Sciatic nerve (tissue), 2 donors: ENCODE data around the gene ARHGAP24. TPM values are rescaled to one million over a fixed set of nuclear protein-coding genes. Genes with fewer than 3 reads are reported as not detected.
"Not testable (repeated sequence)": the region's sequence is repeated elsewhere in the genome, so short reads cannot be mapped to it uniquely, and the experiment has no call there.

Source experiments
- ATAC-seq: fragments of 200-7000 bp; cut with Tn5 transposase; one replicate; pipeline ENCODE4 v1.9.1; 2020; ENCODE audit warnings: mild to moderate bottlenecking, moderate library complexity
- DNase-seq: peaks from one replicate; pipeline ENCODE4 v3.0.0-alpha.2; 2020; ENCODE audit warnings: low spot score
- intact Hi-C: fragments of 100-400 bp; cut with DNase I; formaldehyde crosslinking; loops from one replicate; pipeline ENCODE4 v1.14.2; 2022
- total RNA-seq: library from RNA; stranded (reverse); fragmentation: NEBNext Ultra II Directional; extraction: Animal tissue kit (Norgen Biotek cat#: 25700); gene quantifications from one replicate; pipeline ENCODE4 v1.2.1, GENCODE V29; 2021
- donor health status: DM: no; HTN: no; CAD: no.
- donor health status: DM: no; HTN: no; CAD: no.

Gene ARHGAP24
- total RNA-seq, 1 donor from 2014 or later, result 87.6 TPM

DNA sequence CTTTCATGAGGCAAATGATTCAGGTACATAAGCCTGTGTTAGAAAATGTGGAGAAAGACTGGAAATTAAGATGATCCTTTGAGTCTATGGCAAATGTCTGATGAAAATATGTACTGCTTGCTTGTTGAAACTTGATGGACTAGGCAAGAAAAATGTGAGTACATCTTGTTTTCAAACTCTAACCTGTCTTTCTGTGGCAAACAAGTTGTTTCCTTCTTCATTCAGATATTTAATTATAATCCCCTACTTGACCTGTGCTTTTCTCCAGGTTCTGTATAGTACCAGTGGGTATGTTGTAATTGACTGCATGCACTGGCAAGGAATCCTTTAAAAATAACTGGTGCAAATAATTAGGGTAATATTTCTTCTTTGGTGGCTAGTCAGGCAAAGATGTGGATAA, 136.7 kb downstream of the ARHGAP24 start:
- intact Hi-C loops, result no loop called here
- DNase-seq (no peak), ATAC-seq (no peak)

DNA sequence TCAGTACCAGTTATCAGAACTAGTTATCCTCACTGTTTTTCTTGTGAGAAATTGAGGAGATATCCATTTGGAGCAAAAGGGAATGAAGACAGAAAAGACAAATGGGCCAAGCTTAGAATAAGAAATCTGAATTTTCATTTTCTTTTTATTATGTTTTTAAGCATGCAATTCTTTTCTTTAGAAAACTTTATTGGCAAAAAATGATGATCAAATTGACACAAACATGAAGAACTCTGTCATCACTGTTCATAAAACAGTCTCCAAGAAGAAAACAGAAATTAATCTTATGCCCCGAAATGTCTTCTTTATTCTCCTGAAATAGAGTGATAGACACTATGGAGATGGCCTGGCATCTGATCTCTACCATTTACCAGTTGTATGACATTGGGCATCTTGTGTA, 139.0 kb downstream of the ARHGAP24 start:
- ATAC-seq, result no peak
- intact Hi-C loops, result no loop called here
- no peak for DNase-seq

DNA sequence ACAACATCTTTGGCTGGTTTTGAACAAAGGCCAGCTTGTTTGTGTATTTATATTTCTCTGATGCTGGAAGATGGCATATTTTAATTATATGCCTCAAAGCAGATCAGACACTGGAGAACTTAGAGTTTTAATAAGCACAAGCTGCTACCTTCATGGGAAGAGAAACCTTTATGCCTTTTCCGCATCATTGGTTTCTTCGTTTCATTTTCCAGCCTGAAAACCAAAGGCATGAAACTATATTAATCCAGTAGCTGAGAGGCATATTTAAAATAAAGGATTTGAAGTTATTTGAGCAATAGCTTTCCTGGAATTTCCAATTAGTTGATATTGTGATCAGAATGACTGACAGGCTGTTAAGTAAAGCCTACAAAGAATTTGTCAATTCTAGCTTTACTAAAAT, 141.0 kb downstream of the ARHGAP24 start:
- intact Hi-C loops, result no loop called here
- DNase-seq (no peak), ATAC-seq (no peak)

DNA sequence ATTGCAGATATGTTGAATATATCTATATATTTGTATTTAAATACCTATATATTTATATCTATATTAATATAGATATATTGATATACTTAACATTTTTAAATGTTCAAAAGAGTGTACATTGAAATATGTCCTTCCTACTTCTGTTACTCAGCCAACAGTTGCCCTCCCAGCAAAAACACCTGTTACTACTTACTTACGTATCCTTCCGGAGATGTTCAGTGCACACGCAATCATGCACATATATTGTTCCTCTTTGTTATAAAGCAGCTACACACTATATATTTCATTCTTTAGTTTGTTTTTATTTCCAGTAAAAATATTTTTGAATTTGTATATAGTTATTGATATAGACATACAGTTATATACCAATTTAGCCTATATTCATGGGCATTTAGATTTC, 142.3 kb downstream of the ARHGAP24 start:
- no peak for DNase-seq
- intact Hi-C loops, result no loop called here
- no peak for ATAC-seq

DNA sequence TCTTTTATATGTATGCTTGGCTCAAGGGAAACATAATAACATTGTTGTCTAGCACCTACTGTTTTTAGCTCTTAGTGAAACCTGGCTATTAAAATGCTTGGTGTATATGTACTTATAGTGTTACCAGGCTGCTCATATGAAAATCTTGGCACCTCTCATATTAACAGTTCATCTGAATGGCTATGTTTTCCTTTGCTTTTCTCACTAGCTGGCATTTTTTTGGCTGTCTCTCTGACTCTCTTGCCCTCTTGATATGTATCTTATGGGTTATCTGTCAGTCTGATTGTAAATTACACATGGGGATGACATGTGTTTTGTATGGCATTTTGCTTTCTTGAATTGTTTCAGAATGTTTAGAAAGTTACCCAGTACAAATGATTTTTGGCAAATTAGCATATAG, 158.0 kb downstream of the ARHGAP24 start:
- DNase-seq (no peak), ATAC-seq (no peak)
- intact Hi-C loops, result no loop called here

DNA sequence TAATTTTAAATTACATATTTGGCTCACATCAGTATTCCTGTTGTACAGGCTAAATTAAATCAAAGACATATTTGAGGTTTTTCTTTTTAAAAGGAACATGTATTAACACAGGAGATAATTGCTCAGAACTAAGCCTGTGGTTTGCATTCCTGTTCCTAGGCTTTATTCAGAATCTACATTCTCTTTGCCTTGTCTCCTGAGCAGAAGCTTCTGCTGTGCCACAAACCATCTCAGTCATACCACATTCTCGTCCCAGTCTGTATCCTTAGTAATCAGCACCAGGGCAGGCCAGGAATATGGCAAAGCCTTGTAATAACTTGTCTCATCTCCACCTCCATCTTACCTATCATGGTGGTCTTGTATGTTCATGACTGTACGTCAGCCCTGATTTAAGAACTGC, 162.8 kb downstream of the ARHGAP24 start:
- ATAC-seq (no peak), DNase-seq (no peak)
- intact Hi-C loops, result no loop called here

DNA sequence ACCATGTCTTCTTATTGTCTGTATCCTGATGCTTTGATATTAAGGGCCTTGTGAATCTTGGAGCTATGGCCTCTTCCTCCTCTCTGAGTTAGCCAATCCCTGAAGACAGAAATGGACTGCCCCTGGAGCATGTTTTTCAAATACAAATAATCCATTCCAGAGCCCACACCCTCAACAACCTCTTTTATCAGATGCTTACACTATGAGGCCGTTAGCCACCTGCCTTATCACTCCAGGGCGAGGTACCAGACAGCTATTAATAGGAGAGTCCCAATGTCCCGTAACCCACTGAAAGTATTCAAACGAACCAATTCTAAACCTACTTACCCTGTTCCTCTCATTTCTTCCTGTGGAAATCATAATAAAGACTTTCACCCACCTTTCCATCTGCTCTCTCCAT, 165.0 kb downstream of the ARHGAP24 start:
- no peak for DNase-seq
- intact Hi-C loops, result no loop called here

DNA sequence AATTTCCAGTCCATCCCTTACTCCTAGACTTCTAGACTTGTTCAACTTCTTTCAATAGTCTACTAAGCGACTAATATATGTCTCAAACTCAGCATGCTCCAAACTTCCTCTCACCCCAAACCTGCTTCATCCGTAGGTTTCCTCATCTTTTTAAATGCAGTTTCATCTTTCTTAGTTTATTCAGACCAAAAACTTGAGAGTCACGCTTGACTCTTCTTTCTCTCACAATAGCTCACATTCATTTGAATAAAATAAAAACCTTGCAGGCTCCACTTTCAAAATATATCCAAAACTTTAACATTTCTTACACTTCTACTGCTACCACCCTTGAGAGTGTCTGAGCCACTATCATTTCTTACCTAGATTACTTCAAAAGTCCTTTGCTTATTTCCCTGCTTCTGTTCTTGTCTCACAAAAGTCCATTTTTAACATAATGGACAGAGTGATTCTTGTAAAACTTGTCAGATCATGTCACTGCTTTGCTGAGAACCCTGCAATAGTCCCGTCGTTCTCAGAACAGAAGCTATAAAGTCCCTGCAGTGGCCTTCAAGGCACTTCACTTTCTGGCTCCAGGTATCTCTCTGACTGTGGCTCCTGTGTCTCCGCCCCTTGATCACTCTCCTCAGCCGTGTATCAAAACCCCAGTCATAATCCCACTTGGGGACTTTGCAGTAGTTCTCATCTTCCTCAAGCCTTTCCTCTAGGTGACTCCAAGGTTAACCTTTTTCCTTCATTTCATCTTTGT, 167.6 kb downstream of the ARHGAP24 start:
- intact Hi-C loops, result no loop called here
- DNase-seq (no peak), ATAC-seq (no peak)

More for the DNA sequence above, 165.0 kb downstream of the ARHGAP24 start:
- ATAC-seq, result no peak

DNA sequence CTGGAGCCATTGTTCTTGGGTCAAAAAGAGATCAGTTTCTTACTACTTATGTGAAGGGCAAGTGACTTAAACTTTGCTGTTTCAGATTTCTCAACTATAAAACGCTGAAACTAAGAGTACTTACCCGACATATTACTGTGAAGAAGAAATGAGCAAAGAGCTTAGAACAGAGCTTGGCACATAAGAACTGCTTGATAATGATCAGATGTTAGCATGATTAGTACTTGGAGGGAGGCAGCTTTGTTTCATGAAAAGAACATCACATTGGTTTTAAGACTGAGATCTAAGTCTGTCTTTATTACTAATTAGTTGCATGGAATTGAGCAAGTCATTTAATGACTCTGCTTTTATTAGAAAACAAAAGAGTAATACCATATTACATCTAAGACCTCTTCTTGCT, 169.1 kb downstream of the ARHGAP24 start:
- intact Hi-C loops, result no loop called here
- ATAC-seq (no peak), DNase-seq (no peak)

DNA sequence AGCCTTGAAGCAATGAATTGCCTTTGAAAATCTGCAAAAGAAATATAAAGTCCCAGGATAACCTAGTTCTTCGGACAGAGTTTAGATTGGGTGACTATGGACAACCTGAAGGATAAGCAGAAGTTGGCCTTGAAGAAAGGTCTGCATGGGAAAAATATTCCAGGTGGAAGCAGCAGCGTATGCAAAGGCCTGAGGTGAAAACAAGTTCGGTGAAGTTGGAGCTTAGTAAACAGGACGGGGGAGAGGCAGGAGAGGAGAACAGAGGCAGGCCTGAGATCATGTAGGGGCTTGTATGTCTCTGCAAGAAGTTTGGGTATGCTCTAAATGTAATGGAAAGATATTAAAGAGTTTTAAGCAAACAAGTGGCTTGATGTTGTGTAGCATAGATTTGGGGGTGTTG, 176.0 kb downstream of the ARHGAP24 start:
- intact Hi-C loops, result no loop called here
- no peak for ATAC-seq
- no peak for DNase-seq

DNA sequence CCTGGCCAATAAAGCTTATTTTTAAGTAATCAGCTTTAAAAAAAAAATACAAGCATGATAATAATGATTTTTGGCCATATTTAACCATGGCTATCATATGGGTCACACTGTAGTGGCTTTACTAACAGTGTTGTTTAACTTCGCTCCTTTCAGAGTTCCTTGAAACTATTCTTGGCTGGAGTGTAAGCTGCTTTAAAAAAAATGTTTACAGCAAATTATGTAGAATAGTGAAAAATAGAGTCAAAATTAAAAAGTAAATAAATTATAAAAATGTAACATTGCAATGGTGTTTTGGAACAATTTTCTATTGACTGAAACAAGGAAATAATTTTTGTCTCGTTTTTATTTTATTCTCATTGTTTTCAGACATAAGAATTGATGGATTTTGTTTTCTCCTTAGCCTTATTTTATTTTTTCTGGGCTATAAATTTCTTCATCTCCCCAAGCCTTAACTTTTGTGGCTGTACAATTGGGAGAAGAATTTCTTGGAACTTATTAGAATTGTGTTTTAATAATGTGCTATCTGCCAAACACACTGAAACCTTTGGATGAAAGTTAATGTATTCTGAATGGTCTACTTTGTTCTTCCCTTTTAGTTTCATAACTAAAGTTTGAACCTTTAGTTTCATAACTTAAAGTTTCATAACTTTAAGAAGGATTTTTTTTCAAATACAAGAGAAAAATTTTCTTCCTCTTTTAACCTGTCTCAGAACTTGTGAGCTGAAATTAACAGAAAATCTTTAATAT, 182.0 kb downstream of the ARHGAP24 start:
- no peak for DNase-seq
- ATAC-seq, result peak; percentile 61
- intact Hi-C loops, result no loop called here

DNA sequence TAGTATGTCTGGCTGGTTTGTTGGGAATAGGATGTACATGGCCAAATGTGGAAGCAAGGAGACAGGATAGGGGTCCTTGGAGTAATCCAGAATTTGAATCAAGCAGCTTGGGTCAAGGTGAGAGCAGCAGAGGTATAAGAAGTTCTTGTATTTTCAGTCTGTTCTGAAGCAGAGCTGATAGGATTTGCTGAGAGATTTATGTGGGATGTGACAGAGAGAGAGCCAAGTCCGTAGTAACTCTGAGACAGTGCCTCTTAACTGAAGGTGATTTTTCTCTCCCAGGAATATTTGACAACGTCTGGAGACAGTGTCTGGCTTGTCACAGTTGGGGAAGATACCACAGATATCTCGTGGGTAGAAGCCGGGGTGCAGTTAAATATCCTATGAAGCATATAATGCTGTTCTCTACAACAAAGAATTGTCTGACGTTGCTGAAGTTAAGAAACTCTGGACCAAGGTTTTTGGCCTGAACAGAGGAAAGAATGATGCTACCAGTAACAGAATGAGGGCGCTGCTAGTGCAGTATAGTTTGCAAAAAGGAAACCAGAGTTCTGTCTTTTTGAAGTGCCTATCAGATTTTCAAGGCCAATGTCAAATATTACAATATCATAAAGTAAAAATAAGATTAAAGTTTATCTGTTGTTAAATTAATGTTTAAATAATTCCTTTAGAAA, 184.0 kb downstream of the ARHGAP24 start:
- intact Hi-C loops, result no loop called here
- ATAC-seq (peak; percentile 56), DNase-seq (no peak)

DNA sequence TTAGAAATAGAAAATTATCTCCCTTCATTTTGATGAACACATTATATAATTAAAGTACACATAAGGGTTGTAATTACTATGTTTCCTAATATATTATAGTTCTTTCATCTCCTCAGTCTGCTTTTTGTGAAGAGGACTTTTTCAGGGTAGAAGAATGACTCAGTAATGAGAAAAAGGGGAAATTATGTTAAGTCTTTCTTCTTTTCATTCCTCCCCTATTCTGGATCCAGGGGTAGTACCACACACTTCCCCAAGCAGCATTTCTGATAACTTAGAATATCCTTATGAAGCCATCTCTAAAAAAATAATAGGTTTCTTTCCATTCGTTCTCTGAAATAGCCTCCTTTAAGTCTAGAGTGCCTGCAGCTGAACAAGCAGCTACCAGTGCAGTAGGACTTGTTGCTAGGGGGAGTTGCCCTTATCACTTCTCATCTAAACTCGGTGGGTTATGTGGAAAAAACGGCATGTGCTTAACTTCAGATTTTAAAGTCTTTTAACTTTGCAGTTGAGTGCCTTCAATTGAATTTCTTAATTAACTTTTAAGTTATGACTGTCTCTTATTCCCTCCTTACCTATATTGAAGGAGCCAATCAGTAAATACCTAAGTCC, 184.8 kb downstream of the ARHGAP24 start:
- intact Hi-C loops, result no loop called here
- DNase-seq (no peak), ATAC-seq (peak; percentile 61)

DNA sequence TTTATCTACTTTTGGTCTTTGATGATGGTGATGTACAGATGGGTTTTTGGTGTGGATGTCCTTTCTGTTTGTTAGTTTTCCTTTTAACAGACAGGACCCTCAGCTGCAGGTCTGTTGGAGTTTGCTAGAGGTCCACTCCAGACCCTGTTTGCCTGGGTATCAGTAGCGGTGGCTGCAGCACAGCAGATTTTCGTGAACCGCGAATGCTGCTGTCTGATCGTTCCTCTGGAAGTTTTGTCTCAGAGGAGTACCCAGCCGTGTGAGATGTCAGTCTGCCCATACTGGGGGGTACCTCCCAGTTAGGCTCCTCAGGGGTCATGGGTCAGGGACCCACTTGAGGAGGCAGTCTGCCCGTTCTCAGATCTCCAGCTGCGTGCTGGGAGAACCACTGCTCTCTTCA, 191.7 kb downstream of the ARHGAP24 start:
- DNase-seq, ATAC-seq: not testable (repeated sequence)

DNA sequence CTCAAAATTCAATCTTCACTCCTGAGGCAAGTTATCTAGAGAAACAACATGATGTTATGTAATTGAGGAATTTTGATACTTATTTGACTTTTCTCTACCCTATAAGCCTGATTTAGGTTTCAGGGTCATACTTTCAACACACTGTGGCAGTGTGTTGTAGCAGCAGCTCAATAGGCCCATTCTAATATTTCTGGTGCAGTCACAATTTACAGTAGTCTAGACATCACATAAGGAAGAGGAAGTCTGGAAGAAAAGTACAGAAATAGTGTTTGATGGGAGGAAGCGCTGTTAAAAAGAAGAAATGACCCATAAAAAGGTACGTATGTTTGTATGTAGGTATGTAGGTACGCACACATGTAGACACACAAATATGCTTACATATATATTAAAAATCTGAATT, 194.3 kb downstream of the ARHGAP24 start:
- intact Hi-C loops, result no loop called here
- ATAC-seq (no peak), DNase-seq (no peak)

More for the DNA sequence above, 191.7 kb downstream of the ARHGAP24 start:
- intact Hi-C loops, result not testable (repeated sequence)

DNA sequence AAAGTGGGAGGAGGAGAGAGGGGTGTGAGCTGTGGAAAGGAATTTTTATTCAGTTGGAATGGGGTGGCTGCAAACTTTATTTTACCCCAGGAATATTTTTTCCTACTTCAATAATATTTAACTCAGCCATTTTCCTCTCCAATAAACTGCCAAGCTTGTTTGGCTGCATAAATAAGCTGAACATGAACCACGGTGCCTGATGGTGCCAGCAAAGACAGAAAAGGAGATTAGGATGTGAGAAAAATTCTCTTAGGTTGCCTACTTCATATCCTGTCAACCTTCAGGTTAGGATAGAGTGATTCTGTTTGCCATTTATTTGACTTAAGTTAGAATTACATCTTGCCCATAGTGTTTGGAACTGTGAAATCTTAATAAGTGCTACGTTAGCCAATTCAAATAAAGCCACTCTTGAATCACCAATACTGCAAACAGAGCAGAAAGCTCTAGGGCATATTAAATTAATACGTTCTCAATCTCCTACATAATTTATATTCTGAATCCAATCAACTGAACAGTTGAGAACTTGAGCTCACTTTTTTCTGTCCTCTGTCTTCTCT, 195.1 kb downstream of the ARHGAP24 start:
- ATAC-seq (no peak), DNase-seq (no peak)
- intact Hi-C loops, result no loop called here

DNA sequence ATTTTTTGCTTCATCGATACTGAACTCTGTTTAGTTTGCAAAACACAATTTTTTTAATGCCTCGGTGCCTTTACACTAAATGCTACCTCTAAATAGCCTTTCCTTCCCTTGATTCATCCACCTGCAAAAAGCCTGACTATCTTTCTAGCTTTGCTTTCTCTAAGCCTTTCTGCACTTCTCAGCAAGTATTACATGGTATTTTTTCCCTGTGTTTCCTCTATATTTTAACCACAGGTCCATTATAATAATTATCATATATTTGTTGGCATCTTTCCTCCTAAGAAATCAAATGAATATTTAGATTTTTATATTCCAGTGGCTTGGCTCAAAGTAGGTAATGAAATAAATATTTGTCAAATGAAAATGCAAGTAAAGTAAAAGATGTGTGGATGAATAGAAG, 196.2 kb downstream of the ARHGAP24 start:
- ATAC-seq, result no peak
- intact Hi-C loops, result no loop called here
- DNase-seq, result no peak

DNA sequence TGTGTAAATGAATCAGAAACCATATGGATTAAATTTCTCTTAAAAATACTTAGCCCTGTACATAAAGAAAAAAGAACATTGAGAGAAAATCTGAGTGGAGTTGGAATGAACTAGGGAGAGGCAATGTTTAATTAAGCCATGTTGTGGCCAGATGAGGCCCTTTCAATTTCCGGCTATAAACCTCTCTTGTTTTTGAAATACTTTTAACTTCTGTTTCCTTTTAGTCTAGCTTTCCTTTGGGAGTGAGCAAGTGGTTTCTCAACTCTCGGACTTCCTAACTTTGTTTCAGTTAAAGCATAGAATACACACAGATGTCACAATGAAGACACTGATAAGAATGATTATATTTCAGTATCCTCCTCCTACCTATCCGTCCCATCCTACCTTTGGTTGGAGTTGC, 197.2 kb downstream of the ARHGAP24 start:
- intact Hi-C loops, result no loop called here
- ATAC-seq (peak; percentile 80), DNase-seq (no peak)

DNA sequence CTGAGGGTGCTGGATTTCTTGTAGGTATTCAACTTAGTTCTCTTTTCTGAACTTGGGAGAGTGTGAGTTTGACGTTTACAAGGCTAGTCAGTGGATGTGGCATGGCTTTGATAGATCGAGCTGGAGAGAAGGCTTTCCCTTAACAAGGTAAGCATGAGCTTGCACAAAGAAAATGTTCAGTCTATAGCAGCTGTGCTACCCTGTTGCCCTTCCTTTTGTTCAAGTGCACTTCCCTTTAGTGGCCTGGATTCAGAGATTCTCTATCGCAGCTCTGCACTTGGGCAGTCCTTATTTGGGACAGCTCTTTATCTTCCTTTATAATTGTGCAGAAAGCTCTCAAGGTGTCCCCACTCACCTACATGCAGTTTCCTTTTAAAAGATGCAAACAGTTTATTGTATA, 198.0 kb downstream of the ARHGAP24 start:
- ATAC-seq, result peak; percentile 25
- intact Hi-C loops, result no loop called here
- DNase-seq, result no peak
